Lower leg skin (tissue), 3 donors: ENCODE data around the gene ARMC2.

Experiments
- POLR2A ChIP-seq, 2 donors: fragments of 450-650 bp; IDR thresholded peaks; one replicate each; pipeline ENCODE4 v1.6.1; 2016 to 2017; ENCODE audit warnings: antibody characterized with exemption in 2 of 2, mild to moderate bottlenecking in 1 of 2, moderate library complexity in 1 of 2
- TF ChIP-seq, protein P1 (sequence below), 3 donors: fragments of 450-650 bp; IDR thresholded peaks; one replicate each; pipeline ENCODE4 v1.5.1; 2016; ENCODE audit warnings: antibody characterized with exemption in 3 of 3, mild to moderate bottlenecking in 3 of 3, moderate library complexity in 2 of 3

DNA sequence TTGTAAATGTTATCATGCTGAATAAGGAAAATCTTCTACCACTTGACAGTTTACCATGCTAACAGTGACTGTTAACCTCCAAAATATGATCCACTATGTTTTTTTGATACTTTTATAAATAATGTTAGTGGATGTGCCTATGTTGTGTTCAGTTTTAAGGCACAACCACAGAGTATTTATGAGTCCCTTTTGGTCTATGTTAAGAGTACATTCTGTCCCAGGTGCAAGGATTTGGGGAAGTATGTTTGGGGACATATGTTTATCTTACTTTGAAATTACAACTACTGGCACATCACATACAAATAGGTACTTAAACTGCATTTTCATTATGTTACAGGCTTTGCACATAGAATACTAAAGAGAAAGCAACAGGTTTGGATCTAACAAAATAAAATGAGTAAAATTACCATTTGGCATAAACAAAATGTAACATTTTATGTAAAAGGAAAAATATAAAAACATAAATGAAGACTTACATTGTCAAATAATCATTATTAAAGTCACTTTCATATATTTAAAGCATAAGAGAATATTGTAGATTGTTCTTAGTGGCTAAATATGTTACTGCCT, 175.2 kb downstream of the ARMC2 start:
- TF ChIP-seq, protein P1, sequence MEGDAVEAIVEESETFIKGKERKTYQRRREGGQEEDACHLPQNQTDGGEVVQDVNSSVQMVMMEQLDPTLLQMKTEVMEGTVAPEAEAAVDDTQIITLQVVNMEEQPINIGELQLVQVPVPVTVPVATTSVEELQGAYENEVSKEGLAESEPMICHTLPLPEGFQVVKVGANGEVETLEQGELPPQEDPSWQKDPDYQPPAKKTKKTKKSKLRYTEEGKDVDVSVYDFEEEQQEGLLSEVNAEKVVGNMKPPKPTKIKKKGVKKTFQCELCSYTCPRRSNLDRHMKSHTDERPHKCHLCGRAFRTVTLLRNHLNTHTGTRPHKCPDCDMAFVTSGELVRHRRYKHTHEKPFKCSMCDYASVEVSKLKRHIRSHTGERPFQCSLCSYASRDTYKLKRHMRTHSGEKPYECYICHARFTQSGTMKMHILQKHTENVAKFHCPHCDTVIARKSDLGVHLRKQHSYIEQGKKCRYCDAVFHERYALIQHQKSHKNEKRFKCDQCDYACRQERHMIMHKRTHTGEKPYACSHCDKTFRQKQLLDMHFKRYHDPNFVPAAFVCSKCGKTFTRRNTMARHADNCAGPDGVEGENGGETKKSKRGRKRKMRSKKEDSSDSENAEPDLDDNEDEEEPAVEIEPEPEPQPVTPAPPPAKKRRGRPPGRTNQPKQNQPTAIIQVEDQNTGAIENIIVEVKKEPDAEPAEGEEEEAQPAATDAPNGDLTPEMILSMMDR (IDR thresholded peaks at IDR 0.05), result no peak
- TF ChIP-seq POLR2A (IDR thresholded peaks at IDR 0.05), result no peak
